ENCODE results near the gene MAPK8IP3.

MAPK8IP3 gene

GRCh38 chr16:1762196-1762878 is 56.3 kb downstream of the MAPK8IP3 start:
- DNase-seq (ENCODE audit: low read depth in 2 of 2), result no peak

GRCh38 chr16:1762879-1763520 is 57.0 kb downstream of the MAPK8IP3 start:
- no peak for DNase-seq (ENCODE audit: low read depth in 2 of 2)

GRCh38 chr16:1763521-1764511 is 57.8 kb downstream of the MAPK8IP3 start:
- DNase-seq (ENCODE audit: low read depth in 2 of 2), result no peak

- DNase-seq (ENCODE audit: low read depth in 2 of 2), result no peak
Observed at GRCh38 chr16:1764971-1765370, 59.0 kb downstream of the MAPK8IP3 start.

GRCh38 chr16:1765826-1766225 is 59.8 kb downstream of the MAPK8IP3 start:
- no peak for DNase-seq (ENCODE audit: low read depth in 2 of 2)

- DNase-seq (ENCODE audit: low read depth in 2 of 2), result no peak
Observed at GRCh38 chr16:1766231-1766630, 60.2 kb downstream of the MAPK8IP3 start.

GRCh38 chr16:1766701-1767100 is 60.7 kb downstream of the MAPK8IP3 start:
- no peak for DNase-seq (ENCODE audit: low read depth in 2 of 2)

GRCh38 chr16:1767116-1767994 is 61.4 kb downstream of the MAPK8IP3 start:
- DNase-seq (ENCODE audit: low read depth in 2 of 2), result no peak

GRCh38 chr16:1768061-1768766 is 62.2 kb downstream of the MAPK8IP3 start:
- no peak for DNase-seq (ENCODE audit: low read depth in 2 of 2)

GRCh38 chr16:1768767-1769401 is 62.9 kb downstream of the MAPK8IP3 start:
- no peak for DNase-seq (ENCODE audit: low read depth in 2 of 2)

GRCh38 chr16:1769402-1770300 is 63.7 kb downstream of the MAPK8IP3 start:
- no peak for DNase-seq (ENCODE audit: low read depth in 2 of 2)

GRCh38 chr16:1770328-1771187 is 64.6 kb downstream of the MAPK8IP3 start:
- DNase-seq (ENCODE audit: low read depth in 2 of 2), result no peak

- peak; percentile 53 to 60 for DNase-seq (ENCODE audit: low read depth in 2 of 2)
Observed at GRCh38 chr16:1771188-1771863, 65.3 kb downstream of the MAPK8IP3 start, which contains the start of gene NME3. TSS of gene NME3 (minus strand) at chr16:1771543. CDS start at chr16:1771534, 9 bp downstream.

GRCh38 chr16:1771864-1772361 is 65.9 kb downstream of the MAPK8IP3 start:
- no peak for DNase-seq (ENCODE audit: low read depth in 2 of 2)

- no peak for DNase-seq (ENCODE audit: low read depth in 2 of 2)
Observed at GRCh38 chr16:1772362-1772907, 66.4 kb downstream of the MAPK8IP3 start, which contains the start of gene EME2. TSS of gene EME2 (plus strand) at chr16:1772810. CDS start at chr16:1773228, 418 bp downstream.

GRCh38 chr16:1772908-1773702 is 67.1 kb downstream of the MAPK8IP3 start, which contains the start of gene MRPS34:
TSS of gene MRPS34 (minus strand) at chr16:1773134. CDS start at chr16:1773119, 15 bp downstream.
- peak; percentile 55 to 65 for DNase-seq (ENCODE audit: low read depth in 2 of 2)

Data from stimulated activated CD8-positive, alpha-beta memory T cell treated with anti-CD3 and anti-CD28 coated beads, Interleukin-7, amount 100 ng/mL, for 1 hour (primary cell).